ENCODE results near the gene RDH12. TPM values are rescaled to one million over a fixed set of nuclear protein-coding genes. Genes with fewer than 3 reads are reported as not detected.

The RDH12 gene
- total RNA-seq, 2 experiments from 2014 or later, result not detected

- intact Hi-C loops (cut with micrococcal nuclease; ENCODE audit: unreplicated experiment), result no loop called here
- H3K4me3 ChIP-seq (ENCODE audit: low read depth, low read length, poor library complexity, severe bottlenecking), result no peak overlapping the region
- no peaks in the 10 kb centered on the region for H3K4me1 ChIP-seq (ENCODE audit: insufficient read depth, low read length, poor library complexity, severe bottlenecking)
- H3K36me3 ChIP-seq (ENCODE audit: insufficient read depth, low read length), result peaks cover 73% of the 10 kb centered on the region
- BruUV-seq (replicated peaks), result no TSS peak
- TF ChIP-seq CTCF (conservative IDR thresholded peaks at IDR 0.05; ENCODE audit: low read length), result no peak
- H3K79me2 ChIP-seq (ENCODE audit: insufficient read depth, low read depth, low read length), result no peaks in the 10 kb centered on the region
- no peaks in the 10 kb centered on the region for H4K20me1 ChIP-seq (ENCODE audit: insufficient read depth, low read length)
- DNase-seq (ENCODE audit: low spot score), result no peak
- H3K9me2 ChIP-seq (ENCODE audit: insufficient read depth, low read length), result no peaks in the 10 kb centered on the region
- POLR2A ChIA-PET, result no interaction called here
- no peaks in the 10 kb centered on the region for H3K9me3 ChIP-seq (ENCODE audit: low read length)
- no peak overlapping the region for H3K27ac ChIP-seq (ENCODE audit: low read depth, low read length, poor library complexity, severe bottlenecking)
- H3K4me2 ChIP-seq (ENCODE audit: low read length), result no peak overlapping the region
- no peak overlapping the region for H2AFZ ChIP-seq (ENCODE audit: low read length)
- CTCF ChIA-PET (ENCODE audit: unreplicated experiment), result no interaction called here
These were observed 47.8 kb downstream of the RDH12 start for GRCh38 chr14:67749341-67750084.

- CTCF ChIA-PET (ENCODE audit: unreplicated experiment), result no interaction called here
- no peaks in the 10 kb centered on the region for H3K9me3 ChIP-seq (ENCODE audit: low read length)
- H3K27ac ChIP-seq (ENCODE audit: low read depth, low read length, poor library complexity, severe bottlenecking), result no peak overlapping the region
- TF ChIP-seq CTCF (conservative IDR thresholded peaks at IDR 0.05; ENCODE audit: low read length), result no peak
- TF ChIP-seq EZH2phosphoT487 (IDR thresholded peaks at IDR 0.05; ENCODE audit: borderline replicate concordance, low read depth, low read length), result no peak
- H3K4me1 ChIP-seq (ENCODE audit: insufficient read depth, low read length, poor library complexity, severe bottlenecking), result no peaks in the 10 kb centered on the region
- H3K79me2 ChIP-seq (ENCODE audit: insufficient read depth, low read depth, low read length), result no peaks in the 10 kb centered on the region
- intact Hi-C loops (cut with micrococcal nuclease; ENCODE audit: unreplicated experiment), result no loop called here
- no TSS peak for BruUV-seq (replicated peaks)
- no peak for DNase-seq (ENCODE audit: low spot score)
- H2AFZ ChIP-seq (ENCODE audit: low read length), result no peak overlapping the region
- H3K4me3 ChIP-seq (ENCODE audit: low read depth, low read length, poor library complexity, severe bottlenecking), result no peak overlapping the region
- peaks cover 73% of the 10 kb centered on the region for H3K36me3 ChIP-seq (ENCODE audit: insufficient read depth, low read length)
- POLR2A ChIA-PET, result no interaction called here
- H4K20me1 ChIP-seq (ENCODE audit: insufficient read depth, low read length), result no peaks in the 10 kb centered on the region
- no peaks in the 10 kb centered on the region for H3K9me2 ChIP-seq (ENCODE audit: insufficient read depth, low read length)
- H3K4me2 ChIP-seq (ENCODE audit: low read length), result no peak overlapping the region
These were observed 54.8 kb downstream of the RDH12 start for GRCh38 chr14:67756496-67756895.

GRCh38 chr14:67757175-67757574 is 55.5 kb downstream of the RDH12 start:
- ChIA-PET POLR2A (no interaction called here), CTCF (ENCODE audit: unreplicated experiment) (no interaction called here)
- Histone ChIP-seq H3K79me2 (ENCODE audit: insufficient read depth, low read depth, low read length) (no peaks in the 10 kb centered on the region), H3K36me3 (ENCODE audit: insufficient read depth, low read length) (peaks cover 74% of the 10 kb centered on the region), H3K4me1 (ENCODE audit: insufficient read depth, low read length, poor library complexity, severe bottlenecking) (no peaks in the 10 kb centered on the region), H3K9me2 (ENCODE audit: insufficient read depth, low read length) (no peaks in the 10 kb centered on the region), H3K27ac (ENCODE audit: low read depth, low read length, poor library complexity, severe bottlenecking) (no peak overlapping the region), H4K20me1 (ENCODE audit: insufficient read depth, low read length) (no peaks in the 10 kb centered on the region), H3K4me2 (ENCODE audit: low read length) (no peak overlapping the region), H3K9me3 (ENCODE audit: low read length) (no peaks in the 10 kb centered on the region), H2AFZ (ENCODE audit: low read length) (no peak overlapping the region), H3K4me3 (ENCODE audit: low read depth, low read length, poor library complexity, severe bottlenecking) (no peak overlapping the region)
- intact Hi-C loops (cut with micrococcal nuclease; ENCODE audit: unreplicated experiment), result no loop called here
- no TSS peak for BruUV-seq (replicated peaks)
- no peak for TF ChIP-seq CTCF (conservative IDR thresholded peaks at IDR 0.05; ENCODE audit: low read length)
- TF ChIP-seq EZH2phosphoT487 (IDR thresholded peaks at IDR 0.05; ENCODE audit: borderline replicate concordance, low read depth, low read length), result no peak
- DNase-seq (ENCODE audit: low spot score), result no peak
